Sigmoid colon (tissue), 7 donors: Measurements from ENCODE around the gene GPC6. TPM values are rescaled to one million over a fixed set of nuclear protein-coding genes. Genes with fewer than 3 reads are reported as not detected.

Experiments used
- DNase-seq: peaks from one replicate; pipeline ENCODE4 v3.0.0-alpha.2; 2019
- H3K27ac ChIP-seq, 4 donors: fragments of 200-600 bp; sonication (generic); one replicate each; pipeline ENCODE4 v1.5.1; 2016 to 2019; ENCODE audit warnings: mild to moderate bottlenecking in 1 of 4
- H3K27me3 ChIP-seq, 3 donors: fragments of 200-600 bp; sonication (generic); one replicate each; pipeline ENCODE4 v1.5.1; 2019; ENCODE audit warnings: mild to moderate bottlenecking in 1 of 3
- H3K36me3 ChIP-seq, 4 donors: fragments of 200-600 bp; sonication (generic); one replicate each; pipeline ENCODE4 v1.5.1; 2016 to 2019
- H3K4me1 ChIP-seq, 4 donors: fragments of 200-600 bp; sonication (generic); one replicate each; pipeline ENCODE4 v1.5.1; 2017 to 2019
- H3K4me3 ChIP-seq, 4 donors: fragments of 200-600 bp; sonication (generic); one replicate each; pipeline ENCODE4 v1.5.1; 2017 to 2019; ENCODE audit warnings: mild to moderate bottlenecking in 2 of 4, moderate library complexity in 1 of 4
- H3K9me3 ChIP-seq, 4 donors: fragments of 200-600 bp in 3 of 4; sonication (generic) in 3 of 4; one replicate each; pipeline versions ENCODE4 v1.5.1 to v1.6.1; 2013 to 2019
- EP300 ChIP-seq, 4 donors: sonication (generic); formaldehyde crosslinking; IDR thresholded peaks; one replicate each; pipeline ENCODE4 v1.6.1; 2017; ENCODE audit warnings: antibody characterized with exemption in 4 of 4
- POLR2A ChIP-seq, 2 donors: fragments of 450-650 bp; IDR thresholded peaks; one replicate each; pipeline ENCODE4 v1.6.1; 2016; ENCODE audit warnings: antibody characterized with exemption in 2 of 2, mild to moderate bottlenecking in 2 of 2, moderate library complexity in 2 of 2
- POLR2AphosphoS5 ChIP-seq, 4 donors: sonication (generic); formaldehyde crosslinking; IDR thresholded peaks; one replicate each; pipeline ENCODE4 v1.6.1; 2017; ENCODE audit warnings: antibody characterized with exemption in 4 of 4
- WGBS, 2 donors: extraction: QIAGEN DNeasy Blood & Tissue Kit; methylation state at CpG; one replicate each; pipeline ENCODE4 v1.1.7; 2013; 5-methylcytosine and 5-hydroxymethylcytosine counted together
- intact Hi-C: fragments of 100-400 bp; cut with DNase I; formaldehyde crosslinking; loops from one replicate; pipeline ENCODE4 v1.15.1; 2023
- polyA plus RNA-seq, 3 donors: library from polyadenylated mRNA; stranded (reverse); fragments of 200-250 nt; gene quantifications; one replicate each; pipeline ENCODE4 v1.2.3, GENCODE V29; 2013
- total RNA-seq, 4 donors: library from RNA; depleted of rRNA; stranded (reverse); fragments of >200 nt; gene quantifications; one replicate each; pipeline ENCODE4 v1.1.0, GENCODE V29; 2016
- TF ChIP-seq, protein P1 (sequence below), 4 experiments: fragments of 450-650 bp in 3 of 4; fragments of 200-600 bp in 1 of 4; IDR thresholded peaks; one replicate each; pipeline ENCODE4 v1.5.1; 2016 to 2019; ENCODE audit warnings: antibody characterized with exemption in 4 of 4, mild to moderate bottlenecking in 3 of 4, moderate library complexity in 2 of 4
- donor health status: healthy with polysubstance abuse.
- donor health status: Bipolar disorder and iron deficiency.
- donor health status: healthy.

The GPC6 gene
- total and polyA plus RNA-seq, 7 donors = 0.23 to 27.5 (median 14.4) TPM

DNA sequence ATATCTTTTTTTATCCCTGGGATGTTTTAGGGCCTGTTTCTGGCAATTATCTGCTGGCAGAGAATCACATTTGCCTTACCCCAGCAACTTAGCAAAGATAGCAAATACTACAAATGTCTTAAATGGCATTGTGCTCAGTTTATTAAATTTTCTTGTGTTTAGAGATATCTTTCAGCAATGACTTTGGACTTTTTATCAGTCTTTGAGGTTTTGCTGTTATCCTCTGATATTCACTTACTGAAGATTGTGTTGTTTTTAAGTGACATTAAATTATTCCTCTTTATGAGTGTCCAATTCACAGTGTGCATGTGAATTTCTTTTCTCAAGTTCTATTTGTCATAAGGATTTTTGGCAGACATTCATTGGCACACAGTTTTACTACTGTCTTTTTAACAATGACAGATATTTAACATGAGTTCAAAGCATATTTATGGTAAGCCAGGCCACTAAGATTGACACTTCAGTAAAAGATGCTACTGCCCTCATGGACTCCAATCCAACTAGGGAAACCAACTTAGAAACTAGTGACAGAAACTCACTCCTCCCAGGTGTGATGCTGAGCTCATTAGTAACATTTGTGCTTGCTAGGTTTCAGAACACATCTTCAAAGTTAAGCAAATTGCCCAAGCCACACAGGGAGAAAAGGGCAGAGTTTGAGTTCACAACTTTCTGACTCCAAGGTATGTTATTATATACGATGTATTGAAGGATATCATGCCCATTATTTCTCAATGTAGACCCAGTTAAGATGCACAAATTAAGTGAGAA lies 481.9 kb downstream of the GPC6 start:
- intact Hi-C loops = no loop called here
- H3K4me1 ChIP-seq = peaks cover 0 to 14% (median 6%) of the 10 kb centered on the region in 4 donors
- TF ChIP-seq EP300 (IDR thresholded peaks at IDR 0.05) (no peak), POLR2AphosphoS5 (IDR thresholded peaks at IDR 0.05) (no peak)
- TF ChIP-seq, protein P1, sequence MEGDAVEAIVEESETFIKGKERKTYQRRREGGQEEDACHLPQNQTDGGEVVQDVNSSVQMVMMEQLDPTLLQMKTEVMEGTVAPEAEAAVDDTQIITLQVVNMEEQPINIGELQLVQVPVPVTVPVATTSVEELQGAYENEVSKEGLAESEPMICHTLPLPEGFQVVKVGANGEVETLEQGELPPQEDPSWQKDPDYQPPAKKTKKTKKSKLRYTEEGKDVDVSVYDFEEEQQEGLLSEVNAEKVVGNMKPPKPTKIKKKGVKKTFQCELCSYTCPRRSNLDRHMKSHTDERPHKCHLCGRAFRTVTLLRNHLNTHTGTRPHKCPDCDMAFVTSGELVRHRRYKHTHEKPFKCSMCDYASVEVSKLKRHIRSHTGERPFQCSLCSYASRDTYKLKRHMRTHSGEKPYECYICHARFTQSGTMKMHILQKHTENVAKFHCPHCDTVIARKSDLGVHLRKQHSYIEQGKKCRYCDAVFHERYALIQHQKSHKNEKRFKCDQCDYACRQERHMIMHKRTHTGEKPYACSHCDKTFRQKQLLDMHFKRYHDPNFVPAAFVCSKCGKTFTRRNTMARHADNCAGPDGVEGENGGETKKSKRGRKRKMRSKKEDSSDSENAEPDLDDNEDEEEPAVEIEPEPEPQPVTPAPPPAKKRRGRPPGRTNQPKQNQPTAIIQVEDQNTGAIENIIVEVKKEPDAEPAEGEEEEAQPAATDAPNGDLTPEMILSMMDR (IDR thresholded peaks at IDR 0.05) = no peak
- H3K27me3 ChIP-seq = no peaks in the 10 kb centered on the region
- no peak for DNase-seq
- no peaks in the 10 kb centered on the region for H3K9me3 ChIP-seq
- H3K4me3 ChIP-seq = no peak overlapping the region
- no peak overlapping the region for H3K27ac ChIP-seq
- 80 to 86% methylated on average over 1 of the region's 1 CpG for WGBS, 2 donors
- H3K36me3 ChIP-seq = no peaks in the 10 kb centered on the region

DNA sequence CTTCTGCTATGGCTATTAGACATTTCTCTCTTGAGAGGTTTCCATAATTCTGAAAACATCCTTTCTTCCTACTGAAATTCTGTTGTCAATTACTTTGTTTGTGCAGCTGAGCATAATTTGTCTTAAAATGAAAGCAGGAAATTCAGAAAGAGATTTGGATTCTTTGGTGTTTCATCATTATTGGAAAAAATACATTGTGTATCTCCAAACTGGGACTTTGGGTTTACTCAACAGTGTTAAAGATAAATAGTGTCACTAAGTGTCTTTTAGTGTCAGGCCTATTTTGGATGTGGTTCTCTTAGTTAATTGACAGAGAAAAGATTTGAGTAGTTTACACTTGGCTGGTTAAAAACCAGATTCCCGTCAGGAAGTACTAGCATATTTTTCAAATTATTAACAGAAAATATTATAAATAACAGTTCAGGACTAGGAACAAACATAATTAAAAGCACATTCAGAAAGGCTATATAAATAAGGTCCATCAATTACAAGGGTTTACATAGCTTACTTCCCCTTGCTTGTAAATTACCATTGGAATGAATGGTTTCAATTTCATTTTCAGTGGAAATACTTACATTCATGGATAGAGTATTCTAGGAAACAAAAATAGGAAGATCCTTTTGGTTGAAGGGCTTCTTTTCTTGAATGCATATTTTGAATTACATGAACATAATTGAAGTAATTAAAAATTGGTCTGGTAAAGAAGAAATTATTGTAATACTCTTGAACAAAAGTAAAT lies 483.1 kb downstream of the GPC6 start:
- Histone ChIP-seq H3K36me3 (no peaks in the 10 kb centered on the region), H3K27me3 (no peaks in the 10 kb centered on the region), H3K4me3 (no peak overlapping the region), H3K27ac (no peak overlapping the region), H3K9me3 (peaks cover 0 to 4% (median 0%) of the 10 kb centered on the region in 4 donors), H3K4me1 (peaks cover 0 to 14% (median 6%) of the 10 kb centered on the region in 4 donors)
- TF ChIP-seq POLR2AphosphoS5 (IDR thresholded peaks at IDR 0.05) = no peak
- TF ChIP-seq EP300 (IDR thresholded peaks at IDR 0.05) = no peak
- TF ChIP-seq POLR2A (IDR thresholded peaks at IDR 0.05) = no peak
- TF ChIP-seq, protein P1 (IDR thresholded peaks at IDR 0.05) = no peak
- DNase-seq = no peak
- 0% methylated on average over 1 of the region's 1 CpG for WGBS, 2 donors
- intact Hi-C loops = no loop called here

DNA sequence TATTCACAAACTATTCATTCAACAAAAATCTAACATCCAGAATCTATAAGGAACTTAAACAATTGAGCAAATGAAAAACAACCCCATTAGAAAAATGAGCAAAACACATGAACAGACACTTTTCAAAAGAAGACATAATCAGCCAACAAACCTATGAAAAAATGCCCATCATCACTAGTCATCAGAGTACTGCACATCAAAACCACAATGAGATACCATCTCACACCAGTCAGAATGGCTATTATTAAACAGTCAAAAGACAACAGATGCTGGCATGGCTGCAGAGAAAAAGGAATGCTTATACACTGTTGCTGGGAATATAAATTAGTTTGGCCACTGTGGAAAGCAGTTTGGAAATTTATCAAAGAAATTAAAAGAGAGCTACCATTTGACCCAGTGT lies 487.6 kb downstream of the GPC6 start:
- intact Hi-C loops = no loop called here
- H3K9me3 ChIP-seq = peaks cover 0 to 4% (median 0%) of the 10 kb centered on the region in 4 donors
- no peaks in the 10 kb centered on the region for H3K36me3 ChIP-seq
- no peak for TF ChIP-seq POLR2AphosphoS5 (IDR thresholded peaks at IDR 0.05)
- TF ChIP-seq, protein P1 (IDR thresholded peaks at IDR 0.05) = no peak
- TF ChIP-seq POLR2A (IDR thresholded peaks at IDR 0.05) = no peak
- no peak for TF ChIP-seq EP300 (IDR thresholded peaks at IDR 0.05)
- H3K27ac ChIP-seq = no peak overlapping the region
- H3K4me3 ChIP-seq = no peak overlapping the region
- peaks cover 0 to 2% (median 0%) of the 10 kb centered on the region in 4 donors for H3K4me1 ChIP-seq
- no peak for DNase-seq
- no peaks in the 10 kb centered on the region for H3K27me3 ChIP-seq

DNA sequence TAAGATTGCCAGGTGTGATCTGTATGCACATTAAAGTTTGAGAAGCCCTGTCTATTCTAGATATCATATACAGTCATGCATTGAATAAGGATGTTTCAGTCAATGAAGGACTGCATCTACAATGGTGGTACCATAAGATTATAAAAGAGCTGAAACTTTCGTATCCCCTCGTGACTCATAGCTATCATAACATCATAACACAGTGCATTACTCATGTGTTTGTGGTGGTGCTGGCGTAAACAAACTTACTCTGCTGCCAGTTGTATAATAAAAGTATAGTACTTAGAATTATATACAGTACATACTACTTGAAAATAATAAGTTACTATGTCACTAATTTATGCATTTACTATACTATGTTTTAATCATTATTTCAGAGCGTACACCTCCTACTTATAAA lies 489.3 kb downstream of the GPC6 start:
- DNase-seq = no peak
- Histone ChIP-seq H3K27ac (no peak overlapping the region), H3K36me3 (no peaks in the 10 kb centered on the region), H3K4me3 (no peak overlapping the region), H3K9me3 (peaks cover 0 to 4% (median 0%) of the 10 kb centered on the region in 4 donors), H3K4me1 (no peaks in the 10 kb centered on the region), H3K27me3 (no peaks in the 10 kb centered on the region)
- intact Hi-C loops = no loop called here
- 73 to 85% methylated on average over 4 of the region's 4 CpGs for WGBS, 2 donors
- TF ChIP-seq POLR2AphosphoS5 (IDR thresholded peaks at IDR 0.05) (no peak), POLR2A (IDR thresholded peaks at IDR 0.05) (no peak), EP300 (IDR thresholded peaks at IDR 0.05) (no peak)
- TF ChIP-seq, protein P1 (IDR thresholded peaks at IDR 0.05) = no peak
